HG03060 (cell line): Measurements from ENCODE around the gene RPS6KA4.
A peak's percentile ranks its signal among the peaks of the same experiment; 100 is the strongest.

Experiments
- ATAC-seq: cut with Tn5 transposase; IDR thresholded peaks from one replicate; pipeline ENCODE4 v1.9.1; 2021; ENCODE audit warnings: low read depth, moderate number of reproducible peaks; ENCODE audit not compliant: unreplicated experiment

RPS6KA4 gene

GRCh38 chr11:64324692-64325469 is 34.1 kb upstream of the RPS6KA4 start:
- ATAC-seq, result no peak

- ATAC-seq, result no peak
These were observed 31.6 kb upstream of the RPS6KA4 start for GRCh38 chr11:64327375-64327774.

- no peak for ATAC-seq
These were observed 31.0 kb upstream of the RPS6KA4 start for GRCh38 chr11:64327993-64328392.

GRCh38 chr11:64330888-64331287 is 28.1 kb upstream of the RPS6KA4 start:
- no peak for ATAC-seq

- ATAC-seq, result no peak
These were observed 27.2 kb upstream of the RPS6KA4 start for GRCh38 chr11:64331569-64332371.

- no peak for ATAC-seq
These were observed 25.4 kb upstream of the RPS6KA4 start for GRCh38 chr11:64333556-64333955.

GRCh38 chr11:64334764-64335735 is 23.9 kb upstream of the RPS6KA4 start:
- peak; percentile 61 for ATAC-seq

GRCh38 chr11:64337538-64338249 is 21.3 kb upstream of the RPS6KA4 start:
- no peak for ATAC-seq

GRCh38 chr11:64338716-64339115 is 20.2 kb upstream of the RPS6KA4 start:
- ATAC-seq, result no peak

- no peak for ATAC-seq
These were observed 19.7 kb upstream of the RPS6KA4 start for GRCh38 chr11:64339286-64339685.

GRCh38 chr11:64339754-64340408 is 19.1 kb upstream of the RPS6KA4 start, which contains the start of gene CCDC88B:
Gene CCDC88B (plus strand): TSS chr11:64340204. CDS start chr11:64340267, 63 bp downstream.
- peak; percentile 40 for ATAC-seq

- no peak for ATAC-seq
These were observed 18.2 kb upstream of the RPS6KA4 start for GRCh38 chr11:64340671-64341335.

GRCh38 chr11:64341429-64341828 is 17.5 kb upstream of the RPS6KA4 start:
- ATAC-seq, result no peak

GRCh38 chr11:64341851-64342791 is 16.8 kb upstream of the RPS6KA4 start:
- no peak for ATAC-seq

GRCh38 chr11:64342869-64343745 is 15.9 kb upstream of the RPS6KA4 start:
- ATAC-seq, result no peak

GRCh38 chr11:64343767-64344559 is 15.0 kb upstream of the RPS6KA4 start:
- ATAC-seq, result no peak
